HepG2 (cell line): ENCODE measurements around the gene MSMP. TPM values are rescaled to one million over a fixed set of nuclear protein-coding genes. Genes with fewer than 3 reads are reported as not detected.

Experiments used
- ARID5B ChIP-seq: IDR thresholded peaks from 2 replicates; pipeline ENCODE4 v1.4.0; 2020; ENCODE audit warnings: mild to moderate bottlenecking, missing genetic modification reagents
- CEBPG ChIP-seq: IDR thresholded peaks from 2 replicates; pipeline ENCODE4 v1.6.1; 2016
- EP300 ChIP-seq, 3 experiments: sonication (generic) in 1 of 3; formaldehyde crosslinking in 1 of 3; IDR thresholded peaks; 2 replicates each; pipeline versions ENCODE4 v1.5.1 to v1.6.1; 2011 to 2020; ENCODE audit warnings: low read depth in 2 of 3, low read length in 2 of 3, borderline replicate concordance in 1 of 3, improper control_type of control experiment in 1 of 3, mild to moderate bottlenecking in 1 of 3, missing genetic modification reagents in 1 of 3, moderate library complexity in 1 of 3
- HNRNPK ChIP-seq: fragments of 200-400 bp; formaldehyde crosslinking; IDR thresholded peaks from 2 replicates; pipeline ENCODE4 v1.6.1; 2018; ENCODE audit warnings: low read length, low read depth, moderate library complexity, mild to moderate bottlenecking; ENCODE audit not compliant: poor library complexity, severe bottlenecking
- KDM6A ChIP-seq: IDR thresholded peaks from 2 replicates; pipeline ENCODE4 v1.6.1; 2016; ENCODE audit warnings: low read depth
- MAX ChIP-seq: IDR thresholded peaks from 2 replicates; pipeline ENCODE4 v1.6.1; 2012; ENCODE audit warnings: inconsistent platforms
- MAZ ChIP-seq, 2 experiments: sonication (generic) in 1 of 2; formaldehyde crosslinking in 1 of 2; IDR thresholded peaks; 2 replicates each; pipeline versions ENCODE4 v1.5.0 to v1.6.1; 2012 to 2020; ENCODE audit warnings: low read depth in 2 of 2, mild to moderate bottlenecking in 2 of 2, borderline replicate concordance in 1 of 2, improper control_type of control experiment in 1 of 2, low read length in 1 of 2, missing genetic modification reagents in 1 of 2, moderate library complexity in 1 of 2
- NR2F2 ChIP-seq: IDR thresholded peaks from 2 replicates; pipeline ENCODE4 v1.6.1; 2012; ENCODE audit warnings: low read depth, inconsistent platforms, borderline replicate concordance
- POLR2AphosphoS5 ChIP-seq: IDR thresholded peaks from 2 replicates; pipeline ENCODE4 v1.6.1; 2012; ENCODE audit warnings: low read depth, low read length
- RXRB ChIP-seq: IDR thresholded peaks from 2 replicates; pipeline ENCODE4 v1.6.1; 2016; ENCODE audit warnings: borderline replicate concordance, missing genetic modification reagents, missing compliant biosample characterization
- ZBTB21 ChIP-seq: sonication (generic); formaldehyde crosslinking; IDR thresholded peaks from 2 replicates; pipeline ENCODE4 v1.4.0; 2020; ENCODE audit warnings: missing genetic modification reagents
- ZBTB33 ChIP-seq: sonication (generic); formaldehyde crosslinking; IDR thresholded peaks from 2 replicates; pipeline ENCODE4 v1.4.0; 2020; ENCODE audit warnings: missing genetic modification reagents
- ZNF281 ChIP-seq: sonication (generic); formaldehyde crosslinking; IDR thresholded peaks from 2 replicates; pipeline ENCODE4 v1.4.0; 2020; ENCODE audit warnings: missing genetic modification reagents, borderline replicate concordance
- ZNF691 ChIP-seq: sonication (generic); formaldehyde crosslinking; IDR thresholded peaks from 2 replicates; pipeline ENCODE4 v1.4.0; 2020; ENCODE audit warnings: missing genetic modification reagents, low read depth, mild to moderate bottlenecking, borderline replicate concordance
- polyA plus RNA-seq, 8 experiments: library from polyadenylated mRNA; depleted of rRNA in 3 of 8; stranded (reverse) in 7 of 8; unstranded in 1 of 8; fragments of >200 nt; fragmentation: Illumina TruSeq in 4 of 8; extraction: Trizol in 4 of 8; gene quantifications; 2 replicates each; pipeline versions ENCODE4 v1.2.1 to v1.2.3, GENCODE V29; 2011 to 2016; ENCODE audit warnings: low read depth in 4 of 8, missing spikeins in 1 of 8, mixed read lengths in 1 of 8; ENCODE audit not compliant: insufficient read depth in 1 of 8
- total RNA-seq, 5 experiments: library from RNA; depleted of rRNA; stranded (reverse); fragments of >200 nt; fragmentation: Illumina TruSeq; extraction: Trizol; gene quantifications; 2 replicates each; pipeline ENCODE4 v1.2.3, GENCODE V29; 2016; ENCODE audit warnings: low read depth in 1 of 5

Gene MSMP
- total and polyA plus RNA-seq, 2 of the 13 experiments (the other 11 are each of a cell fraction or from before 2014, with no cell fraction given): 0.24 to 0.46 TPM

GRCh38 chr9:35728041-35728971 is 25.8 kb downstream of the MSMP start (continued):
- TF ChIP-seq RXRB (CRISPR knock-in tag): peak; percentile 37; the same call in 1 of the 2 replicates
- 0 out of 2 replicates have a peak, but pooled peaks have one; percentile 6 for TF ChIP-seq ZBTB21 (CRISPR knock-in tag)
- TF ChIP-seq ZNF691 (CRISPR knock-in tag): no peak
- TF ChIP-seq ZNF281: peak; percentile 47; the same call in 1 of the 2 replicates
- TF ChIP-seq HNRNPK: no peak
- no peak for TF ChIP-seq ZBTB33 (CRISPR knock-in tag)
- TF ChIP-seq KDM6A (CRISPR knock-in tag): peak; percentile 67
- TF ChIP-seq EP300 (IDR thresholded peaks at IDR 0.05; ENCODE audit: low read depth in 2 of 2, low read length in 2 of 2): peak in 1 of 2 experiments; percentile 63; a peak in 2 of 4 replicates
- TF ChIP-seq EP300 (CRISPR knock-in tag; IDR thresholded peaks at IDR 0.05; ENCODE audit: borderline replicate concordance): peak; percentile 66; the same call in 1 of the 2 replicates
- peak; percentile 46; the same call in 1 of the 2 replicates for TF ChIP-seq NR2F2
- TF ChIP-seq MAX: no peak; the same call in 1 of the 2 replicates
- TF ChIP-seq ARID5B (CRISPR knock-in tag): peak; percentile 47
- peak; percentile 92 for TF ChIP-seq CEBPG (CRISPR knock-in tag)
- TF ChIP-seq POLR2AphosphoS5: no peak
- TF ChIP-seq MAZ (IDR thresholded peaks at IDR 0.05; ENCODE audit: borderline replicate concordance, low read depth, low read length): peak; percentile 43; the same call in 1 of the 2 replicates
- no peak for TF ChIP-seq MAZ (CRISPR knock-in tag; IDR thresholded peaks at IDR 0.05; ENCODE audit: low read depth)
